Neural cell (in vitro differentiated cells): ENCODE data around the gene EPS8.

Experiments used
- CTCF ChIP-seq: fragments of 450-650 bp; IDR thresholded peaks from 2 replicates; pipeline ENCODE4 v1.5.1; 2014; ENCODE audit warnings: antibody characterized with exemption, mild to moderate bottlenecking, moderate library complexity; ENCODE audit not compliant: poor library complexity, severe bottlenecking
- EP300 ChIP-seq: fragments of 450-650 bp; conservative IDR thresholded peaks from 2 replicates; pipeline ENCODE4 v1.6.1; 2014; ENCODE audit warnings: antibody characterized with exemption, mild to moderate bottlenecking, moderate library complexity; ENCODE audit not compliant: poor library complexity, severe bottlenecking
- POLR2AphosphoS5 ChIP-seq: IDR thresholded peaks from 2 replicates; pipeline ENCODE4 v1.6.1; 2012
- REST ChIP-seq: IDR thresholded peaks from 2 replicates; pipeline ENCODE4 v1.6.1; 2012; ENCODE audit warnings: borderline replicate concordance

DNA sequence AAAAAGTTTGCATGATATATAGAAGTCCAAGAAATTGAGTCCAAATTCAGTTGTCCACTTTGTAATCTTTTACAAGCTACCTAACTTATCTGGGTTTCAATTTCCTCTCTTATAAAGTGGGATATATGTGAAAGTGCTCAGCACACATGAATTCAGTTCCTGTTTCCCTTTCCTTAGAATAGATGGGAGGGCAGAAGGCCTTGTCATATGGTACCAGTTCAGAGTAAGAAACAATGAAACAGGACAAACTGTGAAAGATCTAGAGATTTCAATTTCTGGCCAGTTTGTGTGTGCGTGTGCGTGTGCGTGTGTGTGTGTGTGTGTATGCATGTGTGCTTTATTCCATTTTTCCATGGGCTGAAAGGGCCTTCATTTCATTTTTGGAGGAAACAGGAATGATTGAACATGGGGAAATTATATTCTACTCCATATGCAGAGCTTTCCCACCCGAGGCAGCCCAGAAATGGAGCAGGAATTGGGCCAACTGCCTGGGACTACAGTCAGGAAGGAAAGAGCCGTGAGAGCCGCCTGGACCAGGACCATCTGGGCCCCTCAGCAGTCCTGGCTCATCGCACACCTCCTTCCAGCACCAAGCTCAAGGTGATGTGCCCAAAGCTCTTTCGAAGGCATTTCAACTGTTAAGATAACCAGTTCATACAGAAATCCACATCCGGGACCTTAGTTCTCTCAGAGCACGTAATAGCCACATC, 183.2 kb downstream of the EPS8 start:
- no peak for TF ChIP-seq POLR2AphosphoS5
- no peak for TF ChIP-seq EP300
- TF ChIP-seq CTCF = no peak
- TF ChIP-seq REST = no peak
